Gastrocnemius medialis (tissue), 4 donors: ENCODE measurements around the gene GRM8. TPM values are rescaled to one million over a fixed set of nuclear protein-coding genes. Genes with fewer than 3 reads are reported as not detected.

ENCODE experiments used
- ATAC-seq, 2 donors: fragments of 150-250 bp; one replicate each; pipeline ENCODE4 v1.9.1; 2016
- DNase-seq, 2 donors: peaks; one replicate each; pipeline ENCODE4 v3.0.0-alpha.2; 2019
- H3K27ac ChIP-seq, 4 donors: fragments of 200-600 bp; sonication (generic); 1 replicate in 1 of 4; 2 replicates in 3 of 4; pipeline ENCODE4 v1.5.1; 2016 to 2018; ENCODE audit warnings: mild to moderate bottlenecking in 2 of 4, moderate library complexity in 1 of 4
- H3K27me3 ChIP-seq, 3 donors: fragments of 200-600 bp; sonication (generic) in 2 of 3; 1 replicate in 1 of 3; 2 replicates in 2 of 3; pipeline versions ENCODE4 v1.5.1 to v1.6.0; 2016 to 2019; ENCODE audit warnings: mild to moderate bottlenecking in 1 of 3, moderate library complexity in 1 of 3
- H3K36me3 ChIP-seq, 2 donors: fragments of 200-600 bp; sonication (generic) in 1 of 2; one replicate each; pipeline ENCODE4 v1.5.1; 2017 to 2018
- H3K4me1 ChIP-seq, 2 donors: fragments of 200-600 bp; sonication (generic) in 1 of 2; one replicate each; pipeline ENCODE4 v1.5.1; 2016 to 2017; ENCODE audit warnings: mild to moderate bottlenecking in 2 of 2
- H3K4me3 ChIP-seq, 4 donors: fragments of 200-600 bp; sonication (generic) in 3 of 4; 1 replicate in 1 of 4; 2 replicates in 3 of 4; pipeline ENCODE4 v1.5.1; 2016 to 2019; ENCODE audit warnings: mild to moderate bottlenecking in 2 of 4
- H3K9me3 ChIP-seq, 3 donors: fragments of 200-600 bp; sonication (generic) in 2 of 3; 1 replicate in 1 of 3; 2 replicates in 2 of 3; pipeline ENCODE4 v1.5.1; 2016 to 2019
- POLR2A ChIP-seq, 2 donors: fragments of 450-650 bp; IDR thresholded peaks; one replicate each; pipeline ENCODE4 v1.6.1; 2017; ENCODE audit warnings: antibody characterized with exemption in 2 of 2, mild to moderate bottlenecking in 2 of 2, moderate library complexity in 2 of 2
- in situ Hi-C, 4 donors: fragments of 200-750 bp; cut with MboI; loops; one replicate each; pipeline versions ENCODE4 v1.15.0 to v1.8.0; 2017; ENCODE audit warnings: low sequenced_read_pairs in 4 of 4
- intact Hi-C: fragments of 100-400 bp; cut with DNase I; formaldehyde crosslinking; loops from one replicate; pipeline ENCODE4 v1.15.1; 2023; ENCODE audit warnings: low total_unique reads
- total RNA-seq, 4 donors: library from RNA; depleted of rRNA; stranded (reverse); fragments of >200 nt; gene quantifications; one replicate each; pipeline versions ENCODE4 v1.1.0 to v1.2.3, GENCODE V29; 2016
- TF ChIP-seq, protein P1 (sequence below), 5 experiments: fragments of 450-650 bp in 3 of 5; fragments of 200-600 bp in 2 of 5; sonication (generic) in 2 of 5; IDR thresholded peaks in 4 of 5; conservative IDR thresholded peaks in 1 of 5; 1 replicate in 4 of 5; 2 replicates in 1 of 5; pipeline ENCODE4 v1.5.1; 2016 to 2019; ENCODE audit warnings: antibody characterized with exemption in 5 of 5, mild to moderate bottlenecking in 3 of 5, moderate library complexity in 3 of 5

The GRM8 gene
- total RNA-seq, 4 donors from 2014 or later: not detected

DNA sequence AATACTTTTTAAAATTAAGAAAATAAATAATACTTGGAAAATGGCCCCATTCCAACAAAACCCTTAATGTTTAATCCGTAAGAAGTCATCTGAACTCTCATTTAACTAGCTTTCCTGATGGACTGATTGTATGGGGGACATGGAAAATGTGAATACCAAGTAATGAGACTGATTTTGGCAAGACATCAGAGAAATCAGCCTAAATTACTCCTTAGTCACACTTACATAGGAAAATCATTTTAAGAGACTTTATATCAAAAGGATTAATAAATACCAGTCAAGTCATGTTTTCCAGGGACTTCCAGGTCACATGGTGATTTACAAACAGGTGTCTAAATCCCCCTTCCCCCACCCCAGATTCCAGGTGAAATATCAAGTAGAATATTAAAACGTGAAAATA is 58.2 kb downstream of the GRM8 start:
- H3K4me3 ChIP-seq: no peak overlapping the region
- H3K4me1 ChIP-seq: no peaks in the 10 kb centered on the region
- H3K27me3 ChIP-seq: no peaks in the 10 kb centered on the region
- no peaks in the 10 kb centered on the region for H3K9me3 ChIP-seq
- H3K36me3 ChIP-seq: no peaks in the 10 kb centered on the region
- no peak for DNase-seq
- intact Hi-C loops: no loop called here
- TF ChIP-seq POLR2A (IDR thresholded peaks at IDR 0.05): no peak
- TF ChIP-seq, protein P1, sequence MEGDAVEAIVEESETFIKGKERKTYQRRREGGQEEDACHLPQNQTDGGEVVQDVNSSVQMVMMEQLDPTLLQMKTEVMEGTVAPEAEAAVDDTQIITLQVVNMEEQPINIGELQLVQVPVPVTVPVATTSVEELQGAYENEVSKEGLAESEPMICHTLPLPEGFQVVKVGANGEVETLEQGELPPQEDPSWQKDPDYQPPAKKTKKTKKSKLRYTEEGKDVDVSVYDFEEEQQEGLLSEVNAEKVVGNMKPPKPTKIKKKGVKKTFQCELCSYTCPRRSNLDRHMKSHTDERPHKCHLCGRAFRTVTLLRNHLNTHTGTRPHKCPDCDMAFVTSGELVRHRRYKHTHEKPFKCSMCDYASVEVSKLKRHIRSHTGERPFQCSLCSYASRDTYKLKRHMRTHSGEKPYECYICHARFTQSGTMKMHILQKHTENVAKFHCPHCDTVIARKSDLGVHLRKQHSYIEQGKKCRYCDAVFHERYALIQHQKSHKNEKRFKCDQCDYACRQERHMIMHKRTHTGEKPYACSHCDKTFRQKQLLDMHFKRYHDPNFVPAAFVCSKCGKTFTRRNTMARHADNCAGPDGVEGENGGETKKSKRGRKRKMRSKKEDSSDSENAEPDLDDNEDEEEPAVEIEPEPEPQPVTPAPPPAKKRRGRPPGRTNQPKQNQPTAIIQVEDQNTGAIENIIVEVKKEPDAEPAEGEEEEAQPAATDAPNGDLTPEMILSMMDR (IDR thresholded peaks at IDR 0.05 in 4 of 5, conservative IDR thresholded peaks at IDR 0.05 in 1 of 5): no peak
- H3K27ac ChIP-seq: no peak overlapping the region
- ATAC-seq: no peak
- in situ Hi-C loops: no loop called here

DNA sequence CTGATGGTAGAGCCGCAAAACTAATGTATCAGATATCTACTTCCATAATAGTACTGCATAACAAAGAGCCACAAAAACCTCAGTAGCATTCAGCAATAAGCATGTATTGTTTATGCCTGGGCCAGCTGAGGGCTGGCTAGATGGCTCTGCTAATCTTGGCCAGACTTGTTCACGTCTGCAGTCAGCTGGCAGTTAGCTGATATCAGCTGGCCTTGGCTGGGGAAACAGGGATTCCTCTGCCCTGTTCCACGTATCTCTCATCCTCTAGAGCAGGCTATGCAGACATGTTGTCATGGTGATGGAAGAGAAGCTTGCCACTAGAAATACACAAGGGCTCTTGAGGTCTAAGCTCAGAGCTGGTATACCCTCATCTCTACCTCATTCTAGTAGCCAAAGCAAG is 62.9 kb downstream of the GRM8 start:
- TF ChIP-seq, protein P1 (IDR thresholded peaks at IDR 0.05 in 4 of 5, conservative IDR thresholded peaks at IDR 0.05 in 1 of 5): no peak
- TF ChIP-seq POLR2A (IDR thresholded peaks at IDR 0.05): no peak

DNA sequence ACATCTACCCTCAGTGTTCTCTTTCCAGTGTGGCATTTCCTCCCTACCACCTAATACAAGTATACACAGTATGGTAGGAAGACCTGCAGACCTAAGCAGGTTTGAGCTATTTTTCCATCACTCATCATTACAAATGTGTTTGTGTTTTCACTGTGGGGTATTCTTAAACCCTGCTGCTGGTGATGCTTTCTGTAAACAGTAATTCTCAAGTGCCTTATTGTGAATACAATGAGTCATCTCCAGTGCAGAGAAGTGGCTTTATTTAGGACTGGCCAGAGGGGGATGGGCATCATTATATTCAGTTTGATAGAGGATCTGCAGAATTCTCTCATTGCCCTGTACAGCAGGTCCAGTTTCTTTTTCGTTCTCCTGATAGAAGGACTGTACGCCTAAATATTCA is 63.7 kb downstream of the GRM8 start:
- H3K27me3 ChIP-seq: no peaks in the 10 kb centered on the region
- DNase-seq: no peak
- no peaks in the 10 kb centered on the region for H3K36me3 ChIP-seq
- in situ Hi-C loops: no loop called here
- H3K4me1 ChIP-seq: no peaks in the 10 kb centered on the region
- no peak for TF ChIP-seq POLR2A (IDR thresholded peaks at IDR 0.05)
- TF ChIP-seq, protein P1 (IDR thresholded peaks at IDR 0.05 in 4 of 5, conservative IDR thresholded peaks at IDR 0.05 in 1 of 5): no peak
- intact Hi-C loops: no loop called here
- no peak overlapping the region for H3K4me3 ChIP-seq
- H3K27ac ChIP-seq: no peak overlapping the region
- ATAC-seq: no peak
- H3K9me3 ChIP-seq: no peaks in the 10 kb centered on the region

More for the DNA sequence above, 62.9 kb downstream of the GRM8 start:
- no peaks in the 10 kb centered on the region for H3K9me3 ChIP-seq
- no peaks in the 10 kb centered on the region for H3K4me1 ChIP-seq
- no peak overlapping the region for H3K27ac ChIP-seq
- in situ Hi-C loops: no loop called here
- DNase-seq (no peak), ATAC-seq (no peak)
- H3K27me3 ChIP-seq: no peaks in the 10 kb centered on the region
- H3K4me3 ChIP-seq: no peak overlapping the region
- no peaks in the 10 kb centered on the region for H3K36me3 ChIP-seq
- intact Hi-C loops: no loop called here

DNA sequence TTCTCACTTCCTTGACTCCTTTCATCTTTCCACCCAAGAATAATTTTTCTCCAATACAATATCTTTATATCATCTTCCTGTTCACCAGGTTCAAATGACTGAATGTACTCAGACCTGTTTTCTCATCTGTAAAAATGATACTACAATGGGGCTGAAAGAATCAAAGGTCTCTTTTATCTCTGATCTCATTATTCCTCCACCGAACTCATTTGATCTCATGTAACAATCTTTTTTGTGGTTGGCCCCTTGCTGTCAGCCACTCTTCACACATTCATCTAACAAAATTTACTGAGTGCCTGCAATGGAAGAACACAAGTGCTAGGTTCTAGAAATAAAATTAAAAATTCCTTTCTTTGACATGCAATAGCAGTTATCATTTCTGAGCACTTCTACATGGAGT is 65.0 kb downstream of the GRM8 start:
- Histone ChIP-seq H3K4me3 (no peak overlapping the region), H3K36me3 (no peaks in the 10 kb centered on the region), H3K4me1 (no peaks in the 10 kb centered on the region), H3K27me3 (no peaks in the 10 kb centered on the region), H3K9me3 (no peaks in the 10 kb centered on the region), H3K27ac (no peak overlapping the region)
- intact Hi-C loops (no loop called here), in situ Hi-C loops (no loop called here)
- TF ChIP-seq POLR2A (IDR thresholded peaks at IDR 0.05): no peak
- TF ChIP-seq, protein P1 (IDR thresholded peaks at IDR 0.05 in 4 of 5, conservative IDR thresholded peaks at IDR 0.05 in 1 of 5): no peak
- no peak for ATAC-seq
- no peak for DNase-seq

DNA sequence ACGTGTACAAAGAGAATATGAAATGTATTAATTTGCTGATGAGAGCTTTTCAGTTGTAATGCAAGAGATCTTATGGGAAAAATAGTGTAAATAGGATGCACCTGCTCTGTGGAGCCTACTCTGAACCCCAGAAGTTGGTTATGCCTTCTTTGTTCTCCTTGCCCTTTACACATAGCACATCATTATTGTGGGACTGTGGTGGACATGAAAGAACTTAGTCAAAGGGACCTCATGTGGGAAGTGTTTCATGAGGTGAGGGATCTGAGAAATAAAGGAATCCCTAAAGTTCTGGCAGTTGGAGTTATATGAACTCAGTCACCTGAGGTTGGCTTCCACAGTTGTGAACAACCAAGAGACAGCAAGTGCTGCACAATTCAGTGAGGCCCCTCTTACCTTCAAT is 66.1 kb downstream of the GRM8 start:
- in situ Hi-C loops: no loop called here

More for the DNA sequence above, 66.1 kb downstream of the GRM8 start:
- Histone ChIP-seq H3K4me3 (no peak overlapping the region), H3K36me3 (no peaks in the 10 kb centered on the region), H3K27me3 (no peaks in the 10 kb centered on the region), H3K27ac (no peak overlapping the region), H3K4me1 (no peaks in the 10 kb centered on the region), H3K9me3 (no peaks in the 10 kb centered on the region)
- ATAC-seq: no peak
- intact Hi-C loops: no loop called here
- TF ChIP-seq POLR2A (IDR thresholded peaks at IDR 0.05): no peak
- TF ChIP-seq, protein P1 (IDR thresholded peaks at IDR 0.05 in 4 of 5, conservative IDR thresholded peaks at IDR 0.05 in 1 of 5): no peak
- DNase-seq: no peak
